SU-DHL-6 (cell line): ENCODE results near the gene PAN3.
A peak's percentile ranks its signal among the peaks of the same experiment; 100 is the strongest.
"Not testable (repeated sequence)": the region's sequence is repeated elsewhere in the genome, so short reads cannot be mapped to it uniquely, and the experiment has no call there.

Experiments used
- H2AFZ ChIP-seq: fragments of 200-600 bp; sonication (generic); 2 replicates; pipeline ENCODE4 v1.6.1; 2014; ENCODE audit warnings: low read depth, mild to moderate bottlenecking, moderate library complexity, mixed read lengths, antibody characterized with exemption, low read length; ENCODE audit not compliant: severe bottlenecking
- H3F3A ChIP-seq: fragments of 200-600 bp; shearing (Covaris generic); 2 replicates; pipeline ENCODE4 v1.6.0; 2016; ENCODE audit warnings: antibody characterized with exemption, mild to moderate bottlenecking; ENCODE audit not compliant: insufficient read depth
- H3K27ac ChIP-seq: fragments of 200-600 bp; sonication (generic); 2 replicates; pipeline ENCODE4 v1.5.1; 2016; ENCODE audit warnings: low read depth, mild to moderate bottlenecking, low read length, moderate library complexity, mixed read lengths
- H3K27me3 ChIP-seq: fragments of 200-600 bp; sonication (generic), shearing (Covaris generic); 2 replicates; pipeline ENCODE4 v1.6.0; 2014; ENCODE audit warnings: mild to moderate bottlenecking, low read length
- H3K36me3 ChIP-seq: fragments of 200-600 bp; sonication (generic); 2 replicates; pipeline ENCODE4 v1.6.1; 2014; ENCODE audit warnings: mild to moderate bottlenecking, low read length, mixed read lengths
- H3K4me2 ChIP-seq: fragments of 300-600, 200-600 bp; shearing (Covaris generic), sonication (generic); 2 replicates; pipeline ENCODE4 v1.6.0; 2014; ENCODE audit warnings: low read length, low read depth, mild to moderate bottlenecking; ENCODE audit not compliant: poor library complexity, severe bottlenecking
- H3K4me3 ChIP-seq: fragments of 200-600 bp; sonication (generic); 2 replicates; pipeline ENCODE4 v1.5.1; 2014; ENCODE audit warnings: antibody characterized with exemption, low read length, mild to moderate bottlenecking, mixed read lengths; ENCODE audit not compliant: insufficient read depth, poor library complexity, severe bottlenecking
- H3K79me2 ChIP-seq: fragments of 200-600 bp; sonication (generic); 2 replicates; pipeline ENCODE4 v1.6.1; 2014; ENCODE audit warnings: mild to moderate bottlenecking, low read length, moderate library complexity; ENCODE audit not compliant: insufficient read depth
- H3K9ac ChIP-seq: fragments of 200-600 bp; sonication (generic); 2 replicates; pipeline ENCODE4 v1.7.0; 2014; ENCODE audit warnings: mild to moderate bottlenecking, low read length
- H3K9me2 ChIP-seq: fragments of 200-600 bp; sonication (generic); replicated peaks from 2 replicates; pipeline ENCODE4 v1.6.1; 2014; ENCODE audit warnings: low read length; ENCODE audit not compliant: insufficient read depth
- H3K9me3 ChIP-seq: fragments of 200-600 bp; sonication (generic); 2 replicates; pipeline ENCODE4 v1.6.1; 2014; ENCODE audit warnings: low read length, mixed read lengths; ENCODE audit not compliant: insufficient read depth
- H4K20me1 ChIP-seq: fragments of 200-600 bp; sonication (generic); 2 replicates; pipeline ENCODE4 v1.6.1; 2014; ENCODE audit warnings: low read depth, mild to moderate bottlenecking, antibody characterized with exemption, low read length, moderate library complexity, mixed read lengths
- CTCF ChIP-seq: fragments of 200-600 bp; sonication (generic); IDR thresholded peaks from one replicate; pipeline ENCODE4 v1.5.1; 2017; ENCODE audit warnings: antibody characterized with exemption, mild to moderate bottlenecking, low read length, moderate library complexity; ENCODE audit not compliant: insufficient read depth, poor library complexity, severe bottlenecking
- EZH2phosphoT487 ChIP-seq: fragments of 200-600 bp; sonication (generic), shearing (Covaris generic); conservative IDR thresholded peaks from 2 replicates; pipeline ENCODE4 v1.6.1; 2018; ENCODE audit warnings: mild to moderate bottlenecking, antibody characterized with exemption, low read length, moderate library complexity, mixed read lengths

Gene PAN3

GRCh38 chr13:28138756-28139470 is 568 bp downstream of the PAN3 start:
- Histone ChIP-seq H3K79me2 (peaks cover 62% of the 10 kb centered on the region), H4K20me1 (peaks cover 32% of the 10 kb centered on the region; the same call in 1 of the 2 replicates), H2AFZ (peak overlapping the region; percentile 63), H3K4me2 (peak overlapping the region; percentile 98), H3K9me3 (no peaks in the 10 kb centered on the region), H3K4me3 (peak overlapping the region; percentile 87), H3K9me2 (no peaks in the 10 kb centered on the region), H3K9ac (peak overlapping the region; percentile 95), H3K27me3 (no peaks in the 10 kb centered on the region), H3K27ac (peak overlapping the region; percentile 89), H3F3A (0 out of 2 replicates have a peak, but pooled peaks cover 11% of the 10 kb centered on the region), H3K36me3 (no peaks in the 10 kb centered on the region)
- TF ChIP-seq EZH2phosphoT487 (no peak), CTCF (no peak)

GRCh38 chr13:28140433-28141125 is 2.2 kb downstream of the PAN3 start:
- Histone ChIP-seq H3K27ac (no peak overlapping the region), H3F3A (0 out of 2 replicates have a peak, but pooled peaks cover 11% of the 10 kb centered on the region), H3K79me2 (peaks cover 78% of the 10 kb centered on the region), H4K20me1 (peaks cover 40% of the 10 kb centered on the region; the same call in 1 of the 2 replicates), H3K4me3 (no peak overlapping the region), H3K4me2 (peak overlapping the region; percentile 98), H3K36me3 (no peaks in the 10 kb centered on the region), H3K9me3 (no peaks in the 10 kb centered on the region), H3K9me2 (no peaks in the 10 kb centered on the region), H3K9ac (peak overlapping the region; percentile 95; the same call in 1 of the 2 replicates), H2AFZ (no peak overlapping the region), H3K27me3 (no peaks in the 10 kb centered on the region)
- no peak for TF ChIP-seq EZH2phosphoT487
- no peak for TF ChIP-seq CTCF

- not testable (repeated sequence) for H3K36me3 ChIP-seq, H3K9me3 ChIP-seq, H3K9me2 ChIP-seq, H3K27me3 ChIP-seq, H2AFZ ChIP-seq, H3K4me3 ChIP-seq, H3K9ac ChIP-seq, H3K4me2 ChIP-seq, H3K27ac ChIP-seq
- Histone ChIP-seq H3F3A (0 out of 2 replicates have a peak, but pooled peaks cover 11% of the 10 kb centered on the region), H4K20me1 (peaks cover 44% of the 10 kb centered on the region; the same call in 1 of the 2 replicates), H3K79me2 (peaks cover 88% of the 10 kb centered on the region)
Observed at GRCh38 chr13:28141542-28141941, 3.2 kb downstream of the PAN3 start.

GRCh38 chr13:28145049-28145448 is 6.7 kb downstream of the PAN3 start:
- Histone ChIP-seq H3K9ac (no peak overlapping the region), H3K36me3 (no peaks in the 10 kb centered on the region), H3K27me3 (no peaks in the 10 kb centered on the region), H3F3A (0 out of 2 replicates have a peak, but pooled peaks cover 6% of the 10 kb centered on the region), H3K27ac (no peak overlapping the region), H3K9me2 (no peaks in the 10 kb centered on the region), H3K4me3 (no peak overlapping the region), H3K4me2 (no peak overlapping the region), H2AFZ (no peak overlapping the region), H3K79me2 (peaks cover 100% of the 10 kb centered on the region), H3K9me3 (no peaks in the 10 kb centered on the region), H4K20me1 (peaks cover 65% of the 10 kb centered on the region)
- TF ChIP-seq EZH2phosphoT487: no peak
